GM19043 (cell line): ENCODE measurements around the gene PPFIA3.

Source experiments
- ATAC-seq: cut with Tn5 transposase; IDR thresholded peaks from one replicate; pipeline ENCODE4 v1.9.1; 2021; ENCODE audit warnings: low read depth; ENCODE audit not compliant: unreplicated experiment

Gene PPFIA3

DNA sequence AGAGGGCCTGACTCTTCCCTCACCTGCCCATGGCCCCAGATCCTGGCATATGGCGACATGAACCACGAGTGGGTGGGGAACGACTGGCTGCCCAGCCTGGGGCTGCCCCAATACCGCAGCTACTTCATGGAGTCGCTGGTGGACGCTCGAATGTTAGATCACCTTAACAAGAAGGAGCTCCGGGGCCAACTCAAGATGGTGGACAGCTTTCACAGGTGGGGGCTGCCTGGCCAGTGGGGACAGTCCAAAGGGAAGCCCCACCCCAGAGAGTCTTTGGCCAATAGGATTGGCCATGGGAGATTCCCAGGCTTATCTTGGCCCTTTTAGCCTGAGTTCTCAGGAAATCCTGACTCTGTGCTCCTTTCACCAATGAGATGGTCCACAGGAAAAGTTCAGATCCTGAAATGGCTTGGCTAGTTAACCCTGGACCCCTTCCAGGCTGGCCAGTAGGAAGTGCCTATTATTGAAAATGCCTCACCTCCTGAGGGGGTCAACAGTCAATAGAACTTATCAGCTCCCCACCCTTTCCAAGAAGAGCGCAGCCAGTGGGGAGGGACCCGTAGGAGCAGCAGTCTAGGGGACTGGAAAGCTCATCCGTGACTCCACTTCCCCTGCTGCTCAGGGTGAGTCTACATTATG is 28.8 kb downstream of the PPFIA3 start:
- ATAC-seq, result no peak

DNA sequence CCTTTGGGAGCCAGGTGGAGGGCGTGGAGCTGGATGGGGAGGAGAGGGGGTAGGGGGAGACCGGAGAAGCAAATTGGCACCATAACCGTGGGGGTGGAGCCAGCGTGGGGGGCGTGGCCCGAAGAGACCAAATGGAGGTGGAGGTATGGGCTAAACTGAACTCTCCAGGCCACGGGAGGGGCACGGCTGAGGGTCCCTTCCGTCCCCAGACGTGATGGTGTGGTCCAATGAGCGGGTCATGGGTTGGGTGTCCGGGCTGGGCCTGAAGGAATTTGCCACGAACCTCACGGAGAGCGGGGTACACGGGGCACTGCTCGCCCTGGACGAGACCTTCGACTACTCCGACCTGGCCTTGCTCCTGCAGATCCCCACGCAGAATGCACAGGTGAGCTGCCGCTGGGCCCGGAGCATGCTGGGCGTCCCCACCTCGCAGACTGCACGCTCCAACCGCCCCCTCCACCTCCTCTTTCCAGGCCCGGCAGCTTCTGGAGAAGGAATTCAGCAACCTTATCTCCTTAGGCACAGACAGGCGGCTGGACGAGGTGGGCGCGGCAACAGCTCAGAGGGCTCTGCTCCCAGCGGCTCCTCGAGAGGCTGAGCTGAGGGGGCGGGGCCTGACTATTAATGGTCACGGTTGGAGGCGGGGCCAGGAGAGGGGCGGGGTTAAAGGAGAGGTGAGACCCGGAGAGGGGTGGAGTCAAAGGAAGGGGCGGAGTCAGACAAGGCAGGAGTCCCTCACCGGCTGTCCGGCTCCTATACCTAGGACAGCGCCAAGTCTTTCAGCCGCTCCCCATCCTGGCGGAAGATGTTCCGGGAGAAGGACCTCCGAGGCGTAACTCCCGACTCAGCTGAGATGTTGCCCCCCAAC is 29.7 kb downstream of the PPFIA3 start:
- no peak for ATAC-seq

DNA sequence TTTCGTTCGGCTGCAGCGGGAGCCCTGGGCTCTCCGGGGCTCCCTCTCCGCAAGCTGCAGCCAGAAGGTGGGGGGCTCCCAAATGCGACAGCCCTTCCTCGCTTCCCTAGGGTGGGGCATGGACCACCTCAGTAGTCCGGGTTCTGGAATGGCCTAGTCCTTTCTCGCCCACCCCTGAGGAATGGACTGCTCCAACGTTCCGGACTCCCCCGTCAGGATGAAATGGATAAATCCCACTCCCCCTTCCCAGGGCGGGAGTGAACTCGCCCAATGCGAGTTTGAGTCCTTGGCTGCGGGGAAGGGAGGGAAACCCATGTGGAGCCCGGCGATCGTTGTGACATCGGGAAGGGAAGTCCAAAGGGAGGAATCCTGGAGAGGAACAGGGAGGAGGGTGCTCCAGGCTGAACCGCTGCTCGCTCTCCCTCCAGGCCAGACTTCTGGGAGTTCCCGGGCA is 30.3 kb downstream of the PPFIA3 start:
- no peak for ATAC-seq

DNA sequence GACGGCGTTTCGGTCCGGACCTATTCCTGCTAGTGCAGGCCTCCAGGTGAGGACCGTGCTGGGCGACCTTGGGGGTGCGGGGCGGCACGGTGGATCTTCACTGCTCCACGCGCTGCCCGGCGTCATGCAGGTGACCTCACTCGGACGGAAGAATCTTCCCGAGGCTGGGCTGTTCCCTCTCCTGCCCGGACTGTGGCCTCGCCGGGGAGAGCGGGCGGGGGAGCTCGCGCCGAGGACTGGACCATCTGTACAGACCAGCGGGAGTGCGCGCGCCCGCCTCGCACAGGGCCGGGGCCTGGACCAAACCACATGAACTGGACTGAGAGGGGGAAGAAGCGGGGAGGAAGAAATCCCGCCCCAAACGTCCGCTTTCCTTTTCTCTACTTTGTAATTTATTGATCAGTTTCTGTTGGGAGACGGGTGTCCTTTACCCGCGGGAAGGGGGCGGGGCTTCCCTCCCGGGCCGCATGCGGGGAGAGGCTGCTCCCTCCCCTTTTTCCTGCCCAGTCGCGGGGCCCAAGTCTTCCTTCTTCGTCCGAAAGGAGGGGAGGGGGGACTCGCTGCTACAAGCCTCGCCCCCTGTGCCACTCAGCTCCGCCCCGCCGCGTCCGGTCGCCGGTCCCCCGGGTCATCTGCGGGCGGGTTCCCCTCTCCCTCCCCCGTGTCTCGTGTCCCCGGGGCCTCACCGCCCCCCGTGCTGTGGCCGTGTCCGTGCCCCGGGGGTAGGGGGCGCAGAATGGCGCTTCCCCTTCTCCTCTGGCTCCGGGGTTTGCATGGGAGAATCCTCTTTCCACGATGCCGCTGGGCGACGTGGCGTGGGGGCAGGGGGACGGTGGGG is 31.0 kb downstream of the PPFIA3 start:
- ATAC-seq, result no peak

DNA sequence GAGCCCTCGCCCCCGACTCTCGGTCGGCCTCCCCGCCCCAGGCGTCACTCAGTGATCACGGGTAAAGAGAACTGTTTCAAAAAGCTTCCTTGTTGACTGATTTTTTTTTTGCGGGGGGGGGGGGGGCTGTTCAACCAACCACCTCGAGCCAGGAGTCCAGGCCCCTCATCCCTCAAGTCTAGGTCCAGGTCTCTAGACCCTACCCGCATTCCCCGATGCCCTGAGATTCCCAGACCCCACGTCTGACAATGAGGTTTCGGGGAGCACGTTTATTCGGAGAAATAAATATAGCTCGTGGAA is 31.6 kb downstream of the PPFIA3 start:
- ATAC-seq, result no peak

DNA sequence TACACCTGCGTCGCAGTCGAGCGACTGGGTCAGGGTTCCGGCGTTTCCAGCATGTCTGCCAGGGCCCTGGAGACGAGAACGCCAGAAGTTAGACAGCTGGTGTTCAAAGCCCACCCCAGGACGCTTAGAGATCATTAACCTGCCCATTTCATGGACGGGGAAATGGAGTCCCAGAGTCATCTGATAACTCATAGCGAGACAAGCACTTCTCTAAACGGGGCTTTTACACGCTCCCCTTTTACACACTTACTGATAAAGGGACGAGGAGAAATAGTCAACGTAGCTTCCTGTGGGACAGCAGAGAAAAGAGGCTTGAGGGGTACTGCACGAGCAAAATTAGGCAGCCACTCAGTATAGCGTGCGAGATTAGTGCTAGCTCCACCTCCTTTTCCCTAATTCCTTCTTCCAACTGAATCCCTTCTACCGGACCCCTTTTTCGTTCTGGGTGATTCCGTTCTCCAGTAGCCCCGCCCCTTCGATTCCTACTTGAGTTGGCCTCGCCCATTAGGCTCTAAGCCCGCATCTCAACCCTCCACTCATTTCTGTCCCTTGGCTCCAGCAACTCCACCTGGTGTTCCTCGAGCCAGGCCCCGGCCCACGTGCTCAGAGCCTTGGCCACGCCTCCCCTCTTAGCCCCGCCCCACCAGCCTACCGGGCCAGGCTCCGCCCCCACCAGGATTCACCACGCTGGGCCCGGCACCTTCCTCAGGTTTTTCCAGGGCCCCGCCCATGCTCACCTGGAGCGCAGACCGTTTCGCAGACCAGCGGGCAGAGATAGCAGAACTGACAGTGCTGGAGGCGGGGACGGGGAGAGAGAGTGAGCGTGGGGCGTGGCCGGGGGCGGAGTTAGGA is 32.1 kb downstream of the PPFIA3 start:
- no peak for ATAC-seq

DNA sequence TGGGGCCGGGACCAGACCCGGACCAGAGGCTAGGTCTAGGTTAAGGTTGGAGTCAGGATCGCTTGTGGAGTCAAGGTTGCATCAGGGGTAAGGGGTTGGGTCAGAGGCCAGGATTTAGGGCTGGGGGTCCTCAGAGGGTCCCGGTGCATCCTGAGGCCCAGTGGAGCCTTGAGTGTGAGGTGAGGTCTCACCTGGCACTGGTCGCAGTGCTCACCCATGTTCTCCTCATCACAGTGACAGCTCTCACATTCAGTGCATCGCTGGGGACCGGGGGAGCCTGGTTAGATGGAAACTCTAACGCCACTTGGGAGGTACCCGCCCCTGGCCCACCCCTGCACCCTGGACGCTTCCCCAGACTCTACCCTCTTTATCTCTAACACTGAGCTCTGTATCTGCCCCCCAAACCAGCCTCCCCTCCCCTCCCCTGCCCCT is 32.8 kb downstream of the PPFIA3 start:
- no peak for ATAC-seq

DNA sequence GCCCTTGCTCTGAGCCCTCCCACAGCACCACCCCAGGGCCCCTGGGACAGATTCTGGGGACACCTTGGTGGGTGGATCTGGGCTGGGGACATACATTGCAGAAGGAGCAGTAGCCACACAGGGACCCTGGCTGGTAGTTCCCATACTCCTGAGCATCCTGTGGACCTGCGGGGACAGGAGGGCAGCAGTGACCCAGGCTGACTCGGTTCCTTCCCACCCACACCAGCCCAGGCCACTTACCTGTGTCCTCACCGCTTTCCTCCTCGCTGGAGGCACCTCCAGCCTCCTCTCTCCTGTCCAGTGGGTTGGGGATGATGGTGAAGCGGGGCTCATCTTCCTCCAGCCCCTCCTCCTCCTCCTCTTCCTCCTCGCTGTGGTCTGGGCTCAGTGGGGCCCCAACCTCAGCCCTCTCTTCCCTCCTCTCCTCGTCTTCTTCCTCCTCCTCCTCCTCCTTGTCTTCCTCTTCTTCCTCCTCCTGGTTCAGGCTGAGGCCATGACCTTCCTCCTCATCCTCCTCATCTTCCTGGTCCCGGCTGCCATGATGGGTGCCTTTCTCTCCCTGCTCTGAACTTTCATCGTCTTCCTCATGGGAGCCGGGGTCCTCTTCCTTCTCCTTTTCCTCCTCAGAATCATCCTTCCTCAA is 33.9 kb downstream of the PPFIA3 start:
- no peak for ATAC-seq

DNA sequence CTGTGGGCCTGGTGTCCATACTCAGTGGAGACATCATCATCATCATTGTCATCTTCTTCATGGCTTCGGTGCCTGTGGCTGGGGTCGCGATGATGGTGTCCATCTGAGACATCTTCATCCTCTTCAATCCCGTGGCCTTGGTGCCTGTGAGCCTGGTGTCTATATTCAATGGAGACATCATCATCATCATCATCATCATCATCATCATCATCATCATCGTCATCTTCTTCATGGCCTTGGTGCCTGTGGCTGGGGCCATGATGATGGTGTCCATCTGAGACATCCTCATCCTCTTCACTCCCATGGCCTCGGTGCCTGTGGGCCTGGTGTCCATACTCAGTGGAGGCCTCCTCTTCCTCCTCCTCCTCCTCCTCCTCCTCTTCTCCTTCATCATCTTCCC is 34.9 kb downstream of the PPFIA3 start:
- no peak for ATAC-seq

DNA sequence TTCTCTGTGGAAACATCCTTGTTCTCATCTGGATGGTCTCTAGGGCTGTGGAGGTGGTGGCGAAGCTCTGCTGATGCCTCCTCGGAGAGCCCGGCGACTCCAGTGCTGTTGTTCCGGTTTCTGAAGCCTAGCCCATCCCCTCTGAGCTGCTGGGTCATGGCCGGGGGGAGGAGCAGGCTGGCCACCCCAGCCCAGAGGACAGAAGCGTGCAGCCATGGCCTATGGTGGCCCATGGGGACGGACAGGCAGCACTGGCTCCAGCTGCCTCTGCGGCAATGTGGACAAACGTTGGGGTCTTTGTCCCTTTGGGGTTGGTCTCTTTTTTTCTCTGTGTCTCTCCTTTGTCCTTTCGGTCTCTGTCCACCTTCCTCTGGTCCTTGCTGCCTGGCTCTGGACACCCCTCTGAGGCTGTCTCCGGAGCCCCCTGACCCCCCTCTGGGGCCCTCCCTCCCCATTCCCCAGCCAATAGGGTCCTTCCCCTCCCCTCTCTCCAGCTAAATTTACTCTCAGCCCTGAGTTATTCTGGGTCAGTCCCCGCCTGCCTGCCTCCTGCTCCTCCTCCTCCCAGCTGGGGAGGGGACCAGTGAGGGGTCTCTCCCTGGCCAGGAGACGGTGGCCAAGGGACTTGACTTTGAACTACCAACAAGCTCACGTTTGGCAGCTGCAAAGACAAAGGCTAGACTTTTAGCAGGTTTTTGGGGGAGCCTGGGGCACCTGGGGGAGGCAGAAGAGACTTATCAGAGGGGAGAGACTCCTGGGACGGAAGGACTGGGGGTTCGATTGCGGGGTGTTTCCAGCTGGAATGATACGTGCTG is 35.9 kb downstream of the PPFIA3 start, which contains the start of gene HRC:
HRC (minus strand) TSS at position 392 of the 815 bp plus-strand sequence; CDS start at position 233, 159 bp downstream.
- ATAC-seq, result no peak

DNA sequence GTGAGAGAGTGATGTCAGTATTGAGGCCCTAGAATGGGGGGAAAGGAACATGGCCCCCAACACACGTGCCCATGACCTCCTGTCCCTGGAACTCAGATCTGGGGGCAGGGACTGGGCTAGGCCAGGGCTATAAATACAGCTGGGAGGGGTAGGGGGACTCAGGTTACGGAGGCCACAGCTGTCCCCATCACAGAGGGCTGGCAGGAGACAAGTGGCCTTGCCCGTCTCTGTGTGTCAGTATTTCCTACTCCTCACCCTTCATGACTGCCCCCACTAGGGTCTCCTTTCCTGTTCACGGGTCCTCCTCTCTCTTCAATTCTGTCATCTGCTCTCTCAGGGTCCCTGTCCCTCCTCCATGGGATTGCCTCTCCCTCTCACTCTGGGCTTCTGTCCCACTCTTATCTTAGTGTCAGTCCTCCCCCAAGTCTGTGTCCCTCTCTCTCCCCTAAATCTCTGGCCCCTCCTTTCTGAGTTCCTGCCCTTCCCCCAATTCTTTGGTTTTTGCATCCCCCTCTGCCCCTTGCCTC is 36.5 kb downstream of the PPFIA3 start:
- ATAC-seq, result no peak

DNA sequence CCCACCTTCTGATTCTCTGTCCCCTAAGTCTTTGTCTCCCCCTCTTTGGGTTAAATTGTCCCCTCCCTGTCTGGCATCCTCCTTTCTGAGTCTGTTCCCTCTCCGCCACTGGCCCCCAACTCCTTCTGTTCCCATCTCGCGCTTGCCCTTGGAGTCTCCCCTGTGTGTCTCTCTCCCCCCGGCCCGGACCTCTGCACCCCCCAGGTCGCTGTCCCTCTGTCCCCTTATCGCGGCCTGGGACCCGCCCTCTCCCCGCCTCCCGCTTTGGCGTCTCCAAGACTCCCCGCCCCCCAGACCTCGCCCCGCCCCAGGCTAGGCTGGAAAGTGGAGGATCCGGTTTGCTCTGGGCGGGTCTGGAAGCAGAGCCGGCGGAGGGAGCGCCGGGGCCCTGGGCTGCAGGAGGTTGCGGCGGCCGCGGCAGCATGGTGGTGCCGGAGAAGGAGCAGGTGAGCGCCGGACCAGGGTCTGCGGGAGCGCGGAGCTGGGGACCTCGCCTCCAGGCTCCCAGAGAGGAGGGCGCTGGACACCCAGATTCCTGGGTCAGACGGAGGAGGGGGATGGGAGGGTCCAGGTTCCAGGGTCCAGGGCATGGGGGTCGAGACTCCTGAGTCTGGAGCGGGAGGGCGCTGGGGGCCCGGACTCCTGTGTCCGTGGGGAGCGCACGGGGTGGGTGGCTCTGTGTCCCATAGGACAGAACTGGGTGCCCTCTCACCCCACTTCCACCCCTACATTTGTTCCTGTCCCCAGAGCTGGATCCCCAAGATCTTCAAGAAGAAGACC is 38.3 kb downstream of the PPFIA3 start, which contains the start of gene TRPM4:
TRPM4 (plus strand) TSS at position 348 of the 780 bp plus-strand sequence; CDS start at position 423, 75 bp downstream.
- no peak for ATAC-seq

DNA sequence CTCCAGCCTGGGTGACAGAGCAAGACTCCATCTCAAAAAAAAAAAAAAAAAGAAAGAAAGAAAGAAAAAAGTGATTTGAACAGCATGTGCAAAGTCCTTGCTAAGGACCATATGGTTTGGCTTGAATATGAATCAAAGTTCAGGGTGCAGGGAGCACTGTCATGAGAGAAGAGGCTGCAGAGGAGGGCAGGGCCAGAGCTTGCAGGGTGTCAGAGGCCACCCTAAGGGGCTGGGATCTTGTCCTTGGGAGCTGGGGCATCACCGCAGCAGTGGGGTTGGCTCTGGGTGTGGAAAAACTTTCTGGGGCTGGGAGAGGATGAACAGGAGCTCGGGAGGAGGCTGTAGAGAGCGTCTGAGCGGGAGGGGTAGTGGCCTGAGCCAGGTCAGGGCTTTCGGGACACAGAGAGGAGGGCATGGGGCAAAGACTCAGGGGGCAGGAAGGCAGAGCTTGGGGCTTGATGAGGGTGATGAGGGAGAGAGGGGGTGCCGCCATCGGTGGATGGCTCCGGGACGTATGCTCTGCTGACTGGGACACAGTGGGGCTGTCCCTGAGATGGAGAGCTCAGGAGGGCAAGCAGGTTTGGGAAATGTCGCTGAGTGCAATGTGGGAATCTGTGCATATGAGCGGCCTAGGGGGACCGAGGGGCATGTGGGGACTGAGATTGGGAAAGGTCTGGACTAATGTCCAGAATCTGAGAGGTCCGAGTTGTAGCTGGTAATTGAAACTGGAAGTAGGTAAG is 41.3 kb downstream of the PPFIA3 start:
- no peak for ATAC-seq

DNA sequence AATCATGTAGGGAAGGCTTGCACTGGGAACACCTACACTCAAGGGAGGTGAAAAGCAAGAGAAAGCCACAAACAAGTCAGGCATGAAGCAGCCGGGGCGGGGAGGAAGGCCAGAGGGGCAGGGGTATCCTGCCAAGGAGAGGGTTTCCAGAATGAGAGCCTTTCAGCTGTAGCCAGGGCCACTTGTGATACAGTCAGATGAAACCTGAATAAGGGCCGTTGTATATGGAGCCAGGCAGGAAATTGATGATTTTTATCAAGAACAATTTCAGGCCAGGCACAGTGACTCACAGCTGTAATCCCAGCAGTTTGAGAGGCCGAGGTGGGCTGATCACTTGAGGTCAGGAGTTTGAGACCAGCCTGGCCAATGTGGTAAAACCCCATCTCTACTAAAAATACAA is 42.6 kb downstream of the PPFIA3 start:
- ATAC-seq, result no peak

DNA sequence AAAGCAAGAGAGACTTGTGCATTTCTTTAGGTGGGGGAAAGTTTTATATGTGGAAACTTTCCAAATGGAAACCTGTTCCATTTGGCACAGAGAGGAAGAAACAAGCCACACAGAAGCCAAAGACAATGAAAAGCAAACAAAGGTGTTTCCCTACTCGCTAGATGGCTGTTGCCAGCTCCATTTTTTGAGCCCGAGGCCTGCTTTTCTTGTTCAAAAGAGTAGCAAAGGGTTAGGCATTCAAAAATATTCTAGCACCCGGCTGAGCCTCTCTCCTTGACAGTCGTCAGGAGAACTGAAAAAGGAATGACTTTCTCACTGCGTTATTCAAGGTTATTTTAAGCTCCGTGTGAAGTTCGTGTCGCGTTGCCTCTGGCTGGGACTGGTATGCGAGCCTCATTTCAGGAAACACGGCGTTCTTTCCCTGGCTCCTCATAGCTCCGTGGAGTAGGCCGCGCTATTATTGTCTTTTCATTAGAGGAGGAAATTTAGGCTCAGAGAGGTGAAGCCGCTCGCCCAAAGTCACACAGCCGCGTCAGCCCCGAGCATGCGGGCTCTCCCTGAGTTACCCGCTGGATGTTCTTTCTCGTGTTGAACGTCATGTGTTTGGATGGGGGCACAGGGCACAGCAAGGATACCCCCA is 45.9 kb downstream of the PPFIA3 start:
- no peak for ATAC-seq

DNA sequence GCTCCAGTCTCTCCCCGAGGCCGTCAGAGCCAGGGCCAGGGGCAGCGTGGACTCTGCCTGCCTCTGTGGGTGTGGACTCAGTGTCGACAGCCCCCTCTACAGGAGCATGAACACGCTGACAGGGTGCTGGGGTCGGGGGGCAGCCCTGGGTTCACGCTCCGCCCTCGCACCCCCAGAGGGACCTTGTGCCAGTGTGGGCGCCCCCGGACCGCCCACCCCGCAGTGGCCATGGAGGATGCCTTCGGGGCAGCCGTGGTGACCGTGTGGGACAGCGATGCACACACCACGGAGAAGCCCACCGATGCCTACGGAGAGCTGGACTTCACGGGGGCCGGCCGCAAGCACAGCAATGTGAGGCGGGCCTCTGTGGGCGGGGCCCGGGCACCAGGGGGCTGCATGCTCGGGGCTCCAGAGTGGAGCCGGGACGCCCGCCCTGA is 46.5 kb downstream of the PPFIA3 start:
- ATAC-seq, result no peak
